Glomerular visceral epithelial cell (primary cell): Measurements from ENCODE around the gene OR4K2.
"Not testable (repeated sequence)": the region's sequence is repeated elsewhere in the genome, so short reads cannot be mapped to it uniquely, and the experiment has no call there.

ENCODE experiments used
- DNase-seq: peaks from one replicate; pipeline ENCODE4 v3.0.0-alpha.2; 2016; ENCODE audit errors: extremely low spot score

OR4K2 gene

DNA sequence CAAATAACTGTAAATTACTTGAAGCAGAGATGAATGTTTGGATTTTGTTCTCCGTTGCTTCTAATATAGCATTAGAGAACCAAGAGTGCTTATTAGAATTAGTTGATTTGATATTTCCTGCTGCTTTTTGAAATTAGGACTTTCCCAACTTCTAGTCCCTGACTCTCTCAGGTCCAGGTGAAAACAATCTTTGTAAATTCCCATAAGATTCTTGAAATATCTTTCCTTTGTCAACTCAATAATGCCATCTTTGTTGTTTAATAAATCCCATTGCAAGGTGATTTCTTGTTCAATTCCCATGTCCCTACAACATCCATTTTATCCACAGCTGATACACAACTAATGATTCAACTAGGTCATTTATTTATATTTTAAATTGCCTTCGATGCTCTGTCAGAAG, at the start of gene OR4K2:
Gene OR4K2, plus strand, starts transcription at position 301 of the 400 bp plus-strand sequence. CDS start 1,126 bp downstream, outside the sequence.
- no peak for DNase-seq

GRCh38 chr14:19827626-19828244, 47.2 kb upstream of the OR4K2 start:
- DNase-seq: not testable (repeated sequence)

GRCh38 chr14:19828314-19828713, 46.6 kb upstream of the OR4K2 start:
- no peak for DNase-seq

DNA sequence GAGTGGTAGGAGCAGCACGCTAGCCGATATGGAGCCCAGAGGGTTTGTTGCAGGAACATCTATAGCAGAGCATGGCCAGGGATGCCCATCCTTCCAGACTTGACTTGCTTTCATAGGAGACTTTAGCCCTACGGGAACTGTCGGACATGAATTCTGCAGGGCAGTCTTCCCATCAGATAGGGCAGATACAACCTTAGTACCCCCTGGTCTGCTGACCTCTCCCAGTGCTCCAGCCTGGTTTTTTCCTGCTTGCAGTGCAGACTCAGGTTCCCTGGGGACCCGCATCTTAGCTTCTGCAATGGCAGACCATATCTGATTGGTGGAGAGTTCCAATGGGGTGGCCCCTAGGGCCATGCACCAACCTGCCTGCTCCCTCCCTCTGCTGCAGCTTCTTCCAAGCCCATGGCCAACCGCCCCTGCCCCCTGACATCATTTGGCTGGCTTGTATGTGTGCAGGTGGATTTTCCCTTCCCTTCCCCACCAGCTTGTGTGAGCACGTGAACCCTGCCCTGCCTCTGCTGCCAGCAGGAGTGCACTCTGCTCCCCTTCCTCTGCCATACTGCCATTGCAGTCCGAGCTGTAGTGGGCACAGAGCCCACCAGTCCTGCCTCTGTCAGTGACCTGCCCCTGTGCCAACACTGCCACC, 40.6 kb upstream of the OR4K2 start:
- not testable (repeated sequence) for DNase-seq

GRCh38 chr14:19838433-19838832, 36.5 kb upstream of the OR4K2 start:
- no peak for DNase-seq

- DNase-seq: no peak
Measured at GRCh38 chr14:19851365-19851764, 23.6 kb upstream of the OR4K2 start.

GRCh38 chr14:19866061-19866669, 8.8 kb upstream of the OR4K2 start:
- not testable (repeated sequence) for DNase-seq

DNA sequence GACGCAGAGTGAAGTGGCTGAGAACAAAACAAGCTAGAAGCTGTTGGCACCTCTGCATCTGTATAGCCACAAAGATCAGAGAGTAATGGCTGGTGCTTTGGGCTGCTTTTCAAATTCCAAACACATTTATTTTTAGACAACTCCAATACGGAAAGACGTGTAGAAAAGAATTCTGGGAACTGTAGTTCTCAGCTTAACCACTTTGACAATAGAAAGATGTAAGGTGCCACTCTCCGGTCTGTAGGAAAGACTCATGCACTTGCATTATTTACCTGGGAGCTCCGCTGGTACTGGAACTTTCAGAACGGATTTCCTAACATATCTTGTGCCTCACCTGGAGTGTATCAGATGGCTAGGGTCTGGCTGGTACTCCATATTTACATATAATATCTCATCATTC, 1.8 kb upstream of the OR4K2 start:
- DNase-seq: no peak

- no peak for DNase-seq
Measured at GRCh38 chr14:19878029-19878642, 3.2 kb downstream of the OR4K2 start.

- no peak for DNase-seq
Measured at GRCh38 chr14:19895282-19895681, 20.3 kb downstream of the OR4K2 start.

DNA sequence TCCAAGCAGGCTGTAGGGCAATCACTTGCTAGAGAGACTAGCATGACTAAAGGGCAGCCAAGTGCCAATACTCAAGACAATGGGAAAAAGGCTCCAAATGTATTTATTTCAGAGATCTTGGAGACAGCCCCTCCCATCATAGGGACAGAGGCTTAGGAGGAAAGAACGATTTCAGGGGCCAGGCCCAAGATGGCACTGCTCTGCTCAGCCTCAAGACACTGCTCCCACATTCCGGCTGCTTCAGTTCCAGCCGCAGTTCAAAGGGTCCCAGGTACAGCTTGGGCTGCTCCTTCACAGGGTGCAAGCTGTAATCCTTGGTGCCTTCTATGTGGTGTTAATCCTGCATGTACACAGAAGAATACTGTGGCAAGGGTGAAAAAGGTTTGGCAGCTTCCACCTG, 26.1 kb downstream of the OR4K2 start:
- DNase-seq: no peak

GRCh38 chr14:19902409-19902808, 27.5 kb downstream of the OR4K2 start:
- no peak for DNase-seq

DNA sequence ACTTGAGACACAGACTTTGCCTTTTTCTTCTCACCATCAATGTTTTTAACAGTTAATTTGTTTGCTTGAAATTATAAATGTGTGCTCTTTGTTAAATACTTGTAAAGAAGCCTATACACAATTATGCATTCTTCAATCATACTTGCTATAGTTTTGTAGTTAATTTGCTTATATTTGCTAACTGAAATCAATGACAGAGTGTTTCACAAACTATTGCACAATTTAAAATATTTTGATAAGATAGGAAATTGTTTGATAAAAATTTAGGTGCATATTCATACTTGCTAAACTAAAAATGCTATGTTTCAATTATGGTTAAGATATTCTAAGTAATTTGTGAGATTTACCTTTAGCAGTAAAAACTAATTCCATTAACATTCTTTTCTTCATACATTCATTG, 31.7 kb downstream of the OR4K2 start:
- no peak for DNase-seq

GRCh38 chr14:19911114-19911513, 36.2 kb downstream of the OR4K2 start:
- DNase-seq: no peak

DNA sequence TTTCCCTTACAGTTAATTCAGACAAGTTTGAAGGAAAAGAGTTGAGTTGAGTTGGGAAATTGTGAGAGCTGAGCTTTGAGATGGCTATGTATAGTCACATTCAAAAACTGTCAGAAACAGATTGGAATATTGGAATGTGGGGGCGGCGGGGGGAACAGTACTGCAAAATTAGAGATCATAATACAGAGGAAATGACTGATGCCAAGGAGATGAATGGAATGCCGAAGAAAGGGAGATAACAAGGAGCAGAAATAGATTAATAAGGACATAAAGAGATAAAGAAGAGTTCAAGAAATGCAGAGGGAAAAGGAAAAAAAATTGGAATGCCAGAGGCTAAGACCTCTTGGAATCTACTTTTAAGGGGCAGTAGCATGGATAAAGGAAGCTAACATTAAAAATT, 42.3 kb downstream of the OR4K2 start:
- no peak for DNase-seq

GRCh38 chr14:19917955-19918518, 43.1 kb downstream of the OR4K2 start:
- no peak for DNase-seq

DNA sequence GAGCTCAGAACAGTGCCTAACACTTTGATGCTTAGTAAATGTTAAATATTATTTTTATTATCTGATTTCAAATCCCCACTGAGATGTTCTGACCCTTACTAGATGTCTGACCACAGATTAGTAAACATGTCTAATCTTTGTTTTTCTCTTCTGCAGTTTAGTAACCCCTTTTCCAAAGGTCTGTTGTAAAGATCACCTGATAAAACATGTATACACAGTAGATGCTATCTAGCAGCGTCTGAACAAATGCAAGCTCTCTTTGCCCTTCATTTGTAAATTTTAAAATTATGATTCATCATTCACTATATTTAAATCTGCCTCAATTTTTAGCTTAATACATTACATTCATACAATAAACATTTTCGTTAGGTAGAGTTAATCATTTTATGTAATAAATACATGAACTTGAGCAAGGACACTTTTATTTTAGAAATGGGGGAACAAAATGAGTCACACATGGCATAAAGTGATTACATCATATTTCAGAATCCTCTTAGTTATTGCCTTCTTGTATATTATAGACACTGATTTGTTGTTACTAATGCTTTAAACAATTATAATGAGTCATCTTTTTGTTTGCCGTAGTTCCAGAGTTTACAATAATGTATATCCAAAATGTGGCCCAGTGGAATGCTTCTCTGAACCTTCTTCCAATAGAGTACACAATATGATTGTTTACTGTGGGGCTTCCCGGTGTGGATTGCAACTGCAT, 43.8 kb downstream of the OR4K2 start:
- DNase-seq: no peak

- DNase-seq: no peak
Measured at GRCh38 chr14:19920021-19920657, 45.2 kb downstream of the OR4K2 start, which contains the start of gene OR4K5. OR4K5 (plus strand) TSS chr14:19920607; CDS start chr14:19920607, 0 bp downstream.

GRCh38 chr14:19930617-19931016, 55.7 kb downstream of the OR4K2 start, which contains the start of gene OR4K1:
OR4K1 (plus strand) TSS chr14:19930917; CDS start chr14:19935667, 4,750 bp downstream.
- DNase-seq: no peak
